ENCODE results near the gene GNPAT. TPM values are rescaled to one million over a fixed set of nuclear protein-coding genes. Genes with fewer than 3 reads are reported as not detected.

GNPAT gene
- total and polyA plus RNA-seq, 2 donors, result 34.1 to 57.0 TPM

DNA sequence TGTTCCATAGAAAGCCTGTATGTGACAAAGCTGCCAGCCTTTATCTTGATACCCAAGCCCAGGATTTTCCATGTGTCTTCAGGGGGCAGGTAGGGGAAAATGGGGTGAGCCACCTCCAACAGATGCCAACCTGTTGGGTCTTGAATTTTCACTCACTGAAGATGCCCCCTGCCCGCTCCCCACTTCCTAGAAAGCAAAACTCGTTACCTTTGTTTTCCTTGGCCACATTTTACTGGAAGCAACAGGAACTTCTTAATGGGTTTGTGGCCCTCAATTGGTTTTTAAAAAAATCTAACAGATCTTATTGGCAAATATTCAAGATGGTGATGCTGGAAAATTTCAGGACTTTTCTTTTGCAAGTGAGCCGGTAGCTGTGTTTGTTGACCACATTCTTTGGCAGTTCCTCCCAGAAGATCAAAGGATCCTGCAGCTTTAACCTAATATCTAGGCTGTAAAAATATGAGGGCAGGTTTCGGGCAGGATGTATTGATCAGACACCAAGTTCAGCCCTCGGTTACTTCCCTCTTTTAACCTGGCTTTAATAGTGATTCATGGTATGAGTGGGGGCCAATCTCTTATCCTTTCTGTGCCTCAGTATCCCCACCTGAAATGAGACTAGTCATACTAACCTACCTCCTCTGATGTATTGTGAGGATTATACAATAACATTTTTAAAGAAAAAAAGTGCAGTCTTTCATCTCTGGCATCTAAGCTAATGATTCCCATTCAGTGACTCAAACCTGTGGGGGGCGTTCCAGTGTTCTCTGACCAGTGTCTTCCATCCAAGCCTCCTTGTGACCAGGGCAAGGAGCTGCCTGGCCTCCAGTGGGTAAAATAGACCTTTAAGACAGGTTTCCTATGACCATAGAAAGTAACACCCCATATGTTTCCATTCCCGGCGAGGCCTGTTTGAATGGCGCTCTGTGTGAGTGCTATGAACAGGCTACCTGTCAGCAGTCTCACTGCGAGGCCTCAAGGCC, 21.3 kb upstream of the GNPAT start:
- no peak for DNase-seq (ENCODE audit: extremely low spot score)
- WGBS, result 77% methylated on average over 10 of the region's 10 CpGs
- no peak overlapping the region for H3K27ac ChIP-seq (ENCODE audit: low read depth)
- H3K36me3 ChIP-seq (ENCODE audit: insufficient read depth), result no peaks in the 10 kb centered on the region
- H3K4me3 ChIP-seq (ENCODE audit: low read depth, low read length), result no peak overlapping the region
- no peaks in the 10 kb centered on the region for H3K4me1 ChIP-seq (ENCODE audit: insufficient read depth)

DNA sequence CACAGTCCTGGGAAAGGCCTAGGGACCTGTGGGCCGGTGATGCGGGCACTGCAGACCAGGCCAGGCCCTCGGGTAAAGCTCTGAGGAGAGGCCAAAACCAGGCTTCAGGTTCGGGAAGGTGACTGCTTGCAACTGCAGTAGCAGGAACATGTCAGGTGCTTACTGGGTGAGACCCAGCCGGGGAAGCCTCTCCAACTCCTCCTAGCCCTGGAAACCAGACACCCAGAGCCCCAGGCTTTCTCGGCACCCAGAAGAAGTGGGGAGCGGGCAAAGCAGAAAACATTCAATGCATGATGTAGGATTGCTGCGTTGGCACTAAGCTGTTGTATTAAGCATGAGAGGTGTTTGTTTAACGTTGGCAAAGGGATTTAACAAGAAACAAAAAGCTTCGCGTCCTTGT, 20.2 kb upstream of the GNPAT start:
- no peaks in the 10 kb centered on the region for H3K36me3 ChIP-seq (ENCODE audit: insufficient read depth)
- H3K27ac ChIP-seq (ENCODE audit: low read depth), result no peak overlapping the region
- 83% methylated on average over 11 of the region's 11 CpGs for WGBS
- H3K4me1 ChIP-seq (ENCODE audit: insufficient read depth), result no peaks in the 10 kb centered on the region
- no peak overlapping the region for H3K4me3 ChIP-seq (ENCODE audit: low read depth, low read length)
- DNase-seq (ENCODE audit: extremely low spot score), result no peak

DNA sequence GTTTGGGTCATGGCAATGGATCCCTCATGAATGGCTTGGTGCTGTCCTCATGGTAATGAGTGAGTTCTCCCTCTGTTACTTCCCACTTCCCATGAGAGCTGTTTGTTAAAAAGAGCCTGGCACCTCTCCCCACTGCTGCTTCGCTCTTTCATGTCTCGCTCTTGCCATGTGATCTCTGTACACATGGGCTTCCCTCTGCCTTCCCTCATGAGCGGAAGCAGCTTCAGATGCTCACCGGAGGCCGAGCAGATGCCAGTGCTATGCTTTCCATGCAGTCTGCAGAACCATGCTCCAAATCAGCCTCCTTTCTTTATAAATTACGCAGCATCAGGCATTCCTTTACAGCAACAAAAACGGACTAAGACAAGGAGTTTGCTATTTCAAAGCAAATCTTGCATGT, 14.9 kb upstream of the GNPAT start:
- Histone ChIP-seq H3K4me1 (ENCODE audit: insufficient read depth) (no peaks in the 10 kb centered on the region), H3K36me3 (ENCODE audit: insufficient read depth) (peaks cover 4% of the 10 kb centered on the region), H3K27ac (ENCODE audit: low read depth) (no peak overlapping the region), H3K4me3 (ENCODE audit: low read depth, low read length) (no peak overlapping the region)
- 96% methylated on average over 7 of the region's 7 CpGs for WGBS
- no peak for DNase-seq (ENCODE audit: extremely low spot score)

DNA sequence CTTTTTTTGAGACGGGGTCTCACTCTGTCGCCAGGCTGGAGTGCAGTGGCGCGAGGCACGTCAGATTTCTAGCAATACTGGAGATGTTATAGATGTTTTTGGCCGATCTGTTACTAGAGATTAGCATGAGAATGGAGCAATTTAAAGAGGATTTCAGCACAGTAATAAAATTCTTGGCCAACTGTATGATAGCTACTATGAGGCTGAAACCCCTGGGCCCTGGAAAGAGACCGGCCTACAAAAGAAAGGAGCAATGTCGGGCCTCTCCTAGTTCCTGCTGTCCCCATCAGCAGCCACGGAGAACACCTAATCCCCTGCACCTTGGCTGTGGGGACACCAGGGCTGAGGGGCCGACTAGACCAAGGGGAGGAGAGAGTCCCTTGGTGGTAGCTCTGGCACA, 9.5 kb upstream of the GNPAT start:
- 74% methylated on average over 10 of the region's 10 CpGs for WGBS
- no peaks in the 10 kb centered on the region for H3K4me1 ChIP-seq (ENCODE audit: insufficient read depth)
- H3K27ac ChIP-seq (ENCODE audit: low read depth), result no peak overlapping the region
- H3K36me3 ChIP-seq (ENCODE audit: insufficient read depth), result no peaks in the 10 kb centered on the region
- H3K4me3 ChIP-seq (ENCODE audit: low read depth, low read length), result no peak overlapping the region
- DNase-seq (ENCODE audit: extremely low spot score), result no peak

DNA sequence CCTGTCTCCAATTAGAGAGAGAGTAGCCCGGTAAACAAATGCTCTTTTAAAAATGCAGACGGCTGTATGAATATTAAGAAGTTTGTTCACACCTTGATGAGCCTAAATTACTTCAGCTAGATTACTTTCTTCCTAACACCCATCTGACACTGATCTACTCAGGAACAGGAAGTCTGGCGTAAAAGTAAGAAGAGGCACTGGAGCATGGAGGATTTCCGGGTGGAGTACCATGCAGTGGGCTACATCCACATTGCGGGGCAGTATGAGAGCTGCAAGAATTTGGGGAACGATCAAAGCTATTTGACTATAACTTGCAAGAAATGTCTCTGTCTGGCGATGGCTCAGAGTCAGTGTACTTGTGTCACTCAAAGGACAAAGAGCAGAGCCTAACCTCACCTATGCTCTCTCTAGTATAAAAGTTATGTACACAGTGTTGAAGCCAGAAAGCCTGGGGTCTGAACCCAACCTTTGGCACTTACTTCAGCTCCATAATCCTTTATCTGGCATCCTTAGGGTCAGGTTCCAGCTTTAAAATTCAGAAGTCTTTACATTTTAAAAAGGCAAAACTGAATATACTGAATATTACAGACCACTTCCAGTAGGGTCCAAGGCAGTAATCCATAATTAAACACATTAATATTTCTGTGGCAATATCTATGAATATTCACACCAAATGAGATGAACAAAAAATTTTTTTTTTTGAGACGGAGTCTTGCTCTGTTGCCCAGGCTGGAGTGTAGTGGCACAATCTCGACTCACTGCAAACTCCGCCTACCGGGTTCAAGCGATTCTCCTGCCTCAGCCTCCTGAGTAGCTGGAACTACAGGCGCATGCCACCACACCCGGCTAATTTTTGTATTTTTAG, 7.9 kb upstream of the GNPAT start:
- 93% methylated on average over 14 of the region's 14 CpGs for WGBS

DNA sequence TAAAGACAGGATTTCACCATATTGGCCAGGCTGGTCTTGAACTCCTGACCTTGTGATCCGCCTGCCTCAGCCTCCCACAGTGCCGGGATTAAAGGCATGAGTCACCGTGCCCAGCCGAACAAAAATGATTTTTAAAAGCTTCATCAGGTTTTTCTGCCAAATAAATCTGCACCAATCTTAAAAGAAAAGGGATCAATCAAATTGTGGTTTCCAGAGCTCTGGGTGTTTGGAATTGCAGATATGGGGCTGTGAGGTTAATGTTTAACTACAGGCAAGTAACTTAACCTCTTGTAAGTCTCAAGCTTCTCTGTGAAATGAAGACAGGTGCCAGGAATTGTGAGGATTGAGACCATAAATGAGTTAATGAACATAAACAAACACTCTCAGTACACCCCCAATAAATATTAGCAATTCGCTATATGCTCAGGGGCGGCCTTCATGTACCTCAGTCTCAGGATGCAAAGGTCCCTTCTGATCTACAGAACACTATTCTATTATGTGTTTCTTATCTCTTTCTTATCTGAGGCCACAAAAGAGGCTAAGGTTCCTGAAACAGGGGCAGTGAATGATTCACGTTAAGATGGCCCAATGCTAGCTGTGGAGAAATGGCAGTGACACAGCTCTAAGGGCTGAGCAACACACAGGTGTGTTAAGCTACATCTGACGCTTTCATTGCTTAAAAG, 7.1 kb upstream of the GNPAT start:
- H3K4me3 ChIP-seq (ENCODE audit: low read depth, low read length), result no peak overlapping the region
- 79% methylated on average over 8 of the region's 8 CpGs for WGBS
- H3K36me3 ChIP-seq (ENCODE audit: insufficient read depth), result peaks cover 3% of the 10 kb centered on the region
- no peaks in the 10 kb centered on the region for H3K4me1 ChIP-seq (ENCODE audit: insufficient read depth)
- DNase-seq (ENCODE audit: extremely low spot score), result no peak
- H3K27ac ChIP-seq (ENCODE audit: low read depth), result no peak overlapping the region

More for the DNA sequence above, 7.9 kb upstream of the GNPAT start:
- Histone ChIP-seq H3K27ac (ENCODE audit: low read depth) (no peak overlapping the region), H3K4me3 (ENCODE audit: low read depth, low read length) (no peak overlapping the region), H3K4me1 (ENCODE audit: insufficient read depth) (no peaks in the 10 kb centered on the region), H3K36me3 (ENCODE audit: insufficient read depth) (peaks cover 3% of the 10 kb centered on the region)
- no peak for DNase-seq (ENCODE audit: extremely low spot score)

DNA sequence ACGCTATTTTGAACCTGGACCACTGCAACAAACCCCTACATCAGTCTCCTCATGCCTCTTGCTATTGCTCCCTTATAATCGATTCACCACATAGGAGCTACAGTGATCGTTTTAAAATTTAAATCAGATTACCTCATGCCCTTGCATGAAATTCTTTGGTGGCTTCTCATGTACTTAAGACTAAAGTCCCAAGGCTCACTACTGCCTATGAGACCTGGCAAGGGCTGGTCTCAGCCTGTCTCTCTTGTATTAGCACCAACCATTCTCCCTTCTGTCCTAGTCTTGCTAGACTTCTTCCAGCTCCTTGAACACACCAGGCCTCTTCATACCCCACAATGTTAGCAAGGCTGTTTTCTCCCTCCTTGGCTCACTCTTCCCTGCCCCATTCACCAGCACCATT, 6.5 kb upstream of the GNPAT start:
- no peak for DNase-seq (ENCODE audit: extremely low spot score)

DNA sequence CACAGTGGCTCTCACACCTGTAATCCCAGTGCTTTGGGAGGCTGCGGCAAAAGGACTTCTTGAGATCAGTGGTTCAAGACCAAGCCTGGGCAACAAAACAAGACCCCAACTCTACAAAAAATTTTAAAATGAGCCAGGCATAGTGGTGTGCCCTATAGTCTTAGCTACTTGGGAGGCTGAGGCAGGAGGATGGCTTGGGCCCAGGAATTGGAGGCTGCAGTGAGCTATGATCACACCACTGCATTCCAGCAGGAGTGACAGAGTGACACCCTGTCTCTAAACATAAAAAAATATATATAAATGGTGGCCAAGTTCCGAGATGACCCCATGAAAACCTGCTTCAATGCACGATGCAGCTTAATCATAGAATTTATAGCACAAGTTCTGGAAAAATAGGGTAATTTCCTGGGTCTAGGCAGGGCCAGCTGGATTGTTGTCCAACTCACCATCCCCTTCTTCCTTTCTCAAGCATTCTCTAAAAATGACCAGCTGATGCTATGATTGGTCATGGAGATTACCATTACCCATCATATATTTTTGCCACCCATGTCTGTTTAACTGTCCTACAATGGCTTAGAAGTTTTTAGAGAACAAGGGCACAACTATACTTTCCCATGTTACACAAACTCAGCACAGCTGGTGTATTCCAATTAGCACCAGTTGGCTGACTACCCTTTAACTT, 5.3 kb upstream of the GNPAT start:
- no peaks in the 10 kb centered on the region for H3K4me1 ChIP-seq (ENCODE audit: insufficient read depth)
- DNase-seq (ENCODE audit: extremely low spot score), result no peak
- peaks cover 3% of the 10 kb centered on the region for H3K36me3 ChIP-seq (ENCODE audit: insufficient read depth)
- H3K27ac ChIP-seq (ENCODE audit: low read depth), result no peak overlapping the region
- no peak overlapping the region for H3K4me3 ChIP-seq (ENCODE audit: low read depth, low read length)
- WGBS, result 93% methylated on average over 3 of the region's 3 CpGs

More for the DNA sequence above, 6.5 kb upstream of the GNPAT start:
- Histone ChIP-seq H3K27ac (ENCODE audit: low read depth) (no peak overlapping the region), H3K36me3 (ENCODE audit: insufficient read depth) (peaks cover 3% of the 10 kb centered on the region), H3K4me1 (ENCODE audit: insufficient read depth) (no peaks in the 10 kb centered on the region), H3K4me3 (ENCODE audit: low read depth, low read length) (no peak overlapping the region)
- 95% methylated on average over 3 of the region's 3 CpGs for WGBS

DNA sequence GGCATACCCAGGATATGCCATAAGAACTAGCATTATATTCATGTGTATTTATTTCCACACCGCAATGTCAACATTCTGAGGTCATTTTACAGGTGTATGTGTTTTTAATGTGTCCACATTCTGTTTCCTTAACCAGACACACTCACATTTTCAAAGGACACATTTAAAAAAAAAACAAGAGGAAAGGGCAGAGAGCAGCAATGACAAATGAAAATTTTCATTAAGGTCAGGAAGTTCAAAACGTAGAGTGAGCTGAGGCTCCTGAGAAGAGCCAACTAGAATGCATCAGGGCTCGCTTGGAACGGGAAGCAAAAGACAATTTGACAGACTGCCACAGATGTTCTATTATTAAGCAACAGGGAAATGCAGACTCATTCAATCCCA, 4.8 kb upstream of the GNPAT start:
- H3K36me3 ChIP-seq (ENCODE audit: insufficient read depth), result peaks cover 3% of the 10 kb centered on the region
- no peak overlapping the region for H3K27ac ChIP-seq (ENCODE audit: low read depth)
- H3K4me3 ChIP-seq (ENCODE audit: low read depth, low read length), result no peak overlapping the region
- DNase-seq (ENCODE audit: extremely low spot score), result no peak
- no peaks in the 10 kb centered on the region for H3K4me1 ChIP-seq (ENCODE audit: insufficient read depth)
- 79% methylated on average over 4 of the region's 4 CpGs for WGBS

DNA sequence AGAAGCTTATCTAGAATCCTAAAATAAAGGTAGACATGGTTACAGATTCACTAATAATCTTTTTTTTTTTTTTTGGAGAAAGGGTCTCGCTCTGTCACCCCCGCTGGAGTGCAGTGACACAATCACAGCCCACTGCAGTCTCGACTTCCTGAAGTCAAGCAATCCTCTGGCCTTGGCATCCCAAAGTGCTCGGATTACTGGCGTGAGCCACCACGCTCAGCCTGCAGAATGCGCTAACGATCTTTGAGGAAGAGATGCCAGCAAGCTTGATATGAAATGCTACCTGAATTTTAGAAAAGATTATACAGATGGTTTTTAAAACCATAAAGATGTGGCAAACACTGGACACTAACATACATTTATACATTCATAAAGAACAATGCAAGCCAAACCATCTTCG, 4.1 kb upstream of the GNPAT start:
- DNase-seq (ENCODE audit: extremely low spot score), result no peak
- 96% methylated on average over 9 of the region's 9 CpGs for WGBS
- peaks cover 3% of the 10 kb centered on the region for H3K36me3 ChIP-seq (ENCODE audit: insufficient read depth)
- H3K4me3 ChIP-seq (ENCODE audit: low read depth, low read length), result no peak overlapping the region
- no peaks in the 10 kb centered on the region for H3K4me1 ChIP-seq (ENCODE audit: insufficient read depth)
- no peak overlapping the region for H3K27ac ChIP-seq (ENCODE audit: low read depth)

DNA sequence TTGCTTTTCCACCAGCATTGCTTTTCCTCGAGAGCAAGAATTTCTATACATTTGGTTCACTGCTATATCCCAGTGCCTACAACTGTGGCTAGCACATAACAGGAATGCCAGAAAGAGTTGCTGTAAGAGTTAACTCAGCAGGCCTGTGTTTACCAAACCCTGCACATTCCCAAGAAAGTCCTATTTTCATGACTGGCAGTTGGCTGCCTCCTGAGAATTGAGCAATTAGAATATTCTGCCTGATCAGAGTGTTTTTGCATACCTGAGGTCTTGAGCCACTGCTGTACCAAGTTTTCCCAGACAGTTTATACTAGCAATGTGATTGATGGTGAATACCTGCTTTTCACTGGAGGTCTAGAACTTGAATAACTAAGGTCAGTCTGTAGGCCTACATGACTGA, 2.7 kb upstream of the GNPAT start:
- 96% methylated on average over 1 of the region's 1 CpG for WGBS
- Histone ChIP-seq H3K36me3 (ENCODE audit: insufficient read depth) (peaks cover 3% of the 10 kb centered on the region), H3K4me3 (ENCODE audit: low read depth, low read length) (no peak overlapping the region), H3K4me1 (ENCODE audit: insufficient read depth) (no peaks in the 10 kb centered on the region), H3K27ac (ENCODE audit: low read depth) (no peak overlapping the region)
- DNase-seq (ENCODE audit: extremely low spot score), result no peak

DNA sequence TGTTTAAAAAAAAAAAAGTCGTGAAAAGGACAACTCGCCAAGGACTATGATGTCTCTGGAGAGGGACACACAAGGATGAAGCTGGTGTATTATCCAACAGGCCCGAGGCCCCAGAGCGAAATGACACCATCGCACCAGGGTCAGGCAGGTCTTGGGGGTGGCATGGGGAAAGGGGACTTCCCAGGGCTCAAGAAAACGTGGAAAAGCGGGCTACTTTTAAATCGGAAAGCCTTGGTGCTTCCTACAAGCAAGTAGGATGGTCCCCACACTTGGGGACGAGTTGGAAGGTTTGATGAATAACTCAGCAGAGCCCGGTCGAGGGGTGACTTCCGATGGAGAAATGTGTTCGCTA, 505 bp upstream of the GNPAT start:
- 2% methylated on average over 13 of the region's 13 CpGs for WGBS

DNA sequence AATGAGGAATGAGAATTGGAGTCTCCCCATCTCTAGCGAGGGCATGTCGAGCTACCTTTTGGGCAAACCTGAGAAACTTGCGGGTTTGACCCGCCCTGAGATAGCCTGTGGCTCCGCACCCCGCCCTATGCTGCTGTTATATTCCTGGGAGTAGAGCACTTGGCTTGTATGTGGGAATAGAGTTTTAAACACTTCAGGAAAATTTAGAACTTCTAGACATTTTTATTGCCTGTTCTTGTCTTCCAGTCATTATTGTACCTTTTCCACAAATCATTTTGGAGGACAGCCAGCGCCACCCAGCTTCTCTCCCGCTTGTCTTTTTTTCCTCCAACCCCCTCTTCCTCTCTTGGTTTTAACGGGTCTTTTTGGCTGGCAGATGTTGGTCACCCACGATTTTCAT, 738 bp downstream of the GNPAT start:
- Histone ChIP-seq H3K4me1 (ENCODE audit: insufficient read depth) (no peaks in the 10 kb centered on the region), H3K27ac (ENCODE audit: low read depth) (no peak overlapping the region), H3K4me3 (ENCODE audit: low read depth, low read length) (peak overlapping the region; percentile 82), H3K36me3 (ENCODE audit: insufficient read depth) (peaks cover 3% of the 10 kb centered on the region)
- under 1% methylated on average over 10 of the region's 10 CpGs for WGBS
- no peak for DNase-seq (ENCODE audit: extremely low spot score)

More for the DNA sequence above, 505 bp upstream of the GNPAT start:
- DNase-seq (ENCODE audit: extremely low spot score), result no peak
- Histone ChIP-seq H3K4me3 (ENCODE audit: low read depth, low read length) (peak overlapping the region; percentile 82), H3K36me3 (ENCODE audit: insufficient read depth) (peaks cover 3% of the 10 kb centered on the region), H3K4me1 (ENCODE audit: insufficient read depth) (no peaks in the 10 kb centered on the region), H3K27ac (ENCODE audit: low read depth) (peak overlapping the region; percentile 61)
